Esophagus muscularis mucosa (tissue), 3 donors: ENCODE measurements around the gene NOL8.

Source experiments
- POLR2A ChIP-seq: fragments of 450-650 bp; IDR thresholded peaks from one replicate; pipeline ENCODE4 v1.6.1; 2017; ENCODE audit warnings: antibody characterized with exemption, moderate library complexity, mild to moderate bottlenecking, low read depth
- POLR2AphosphoS5 ChIP-seq, 2 donors: sonication (generic); formaldehyde crosslinking; IDR thresholded peaks; one replicate each; pipeline ENCODE4 v1.6.1; 2017; ENCODE audit warnings: antibody characterized with exemption in 2 of 2
- TF ChIP-seq, protein P1 (sequence below), 3 experiments: fragments of 200-600 bp in 2 of 3; fragments of 450-650 bp in 1 of 3; sonication (generic) in 2 of 3; IDR thresholded peaks; one replicate each; pipeline ENCODE4 v1.5.1; 2017 to 2019; ENCODE audit warnings: antibody characterized with exemption in 3 of 3, mild to moderate bottlenecking in 2 of 3, moderate library complexity in 1 of 3

DNA sequence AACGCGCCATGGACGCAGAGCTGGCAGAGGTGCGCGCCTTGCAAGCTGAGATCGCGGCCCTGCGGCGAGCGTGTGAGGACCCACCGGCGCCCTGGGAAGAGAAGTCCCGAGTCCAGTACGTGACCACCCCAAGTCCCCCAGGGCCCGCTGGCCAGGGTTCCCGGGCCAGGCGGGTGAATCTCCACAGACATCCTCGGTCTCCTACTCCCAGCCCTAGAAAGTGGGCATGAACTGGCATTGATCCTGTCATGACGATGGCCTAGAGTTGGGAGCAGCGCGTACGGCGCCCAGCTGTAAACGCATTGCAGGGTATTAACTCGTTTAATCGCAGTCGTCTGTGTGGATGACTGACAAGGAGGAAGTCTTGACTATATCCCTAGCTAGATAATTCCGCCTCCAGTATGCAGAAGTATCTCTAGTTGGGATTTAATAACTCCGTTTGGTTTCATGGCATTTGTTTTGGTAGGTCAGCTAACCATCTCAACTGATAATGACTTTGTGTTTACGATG is 896 bp upstream of the NOL8 start:
- TF ChIP-seq POLR2A (no peak), POLR2AphosphoS5 (IDR thresholded peaks at IDR 0.05) (no peak)
- TF ChIP-seq, protein P1, sequence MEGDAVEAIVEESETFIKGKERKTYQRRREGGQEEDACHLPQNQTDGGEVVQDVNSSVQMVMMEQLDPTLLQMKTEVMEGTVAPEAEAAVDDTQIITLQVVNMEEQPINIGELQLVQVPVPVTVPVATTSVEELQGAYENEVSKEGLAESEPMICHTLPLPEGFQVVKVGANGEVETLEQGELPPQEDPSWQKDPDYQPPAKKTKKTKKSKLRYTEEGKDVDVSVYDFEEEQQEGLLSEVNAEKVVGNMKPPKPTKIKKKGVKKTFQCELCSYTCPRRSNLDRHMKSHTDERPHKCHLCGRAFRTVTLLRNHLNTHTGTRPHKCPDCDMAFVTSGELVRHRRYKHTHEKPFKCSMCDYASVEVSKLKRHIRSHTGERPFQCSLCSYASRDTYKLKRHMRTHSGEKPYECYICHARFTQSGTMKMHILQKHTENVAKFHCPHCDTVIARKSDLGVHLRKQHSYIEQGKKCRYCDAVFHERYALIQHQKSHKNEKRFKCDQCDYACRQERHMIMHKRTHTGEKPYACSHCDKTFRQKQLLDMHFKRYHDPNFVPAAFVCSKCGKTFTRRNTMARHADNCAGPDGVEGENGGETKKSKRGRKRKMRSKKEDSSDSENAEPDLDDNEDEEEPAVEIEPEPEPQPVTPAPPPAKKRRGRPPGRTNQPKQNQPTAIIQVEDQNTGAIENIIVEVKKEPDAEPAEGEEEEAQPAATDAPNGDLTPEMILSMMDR (IDR thresholded peaks at IDR 0.05), result no peak
